ENCODE results near the gene MOBP. TPM values are rescaled to one million over a fixed set of nuclear protein-coding genes. Genes with fewer than 3 reads are reported as not detected.
A peak's percentile ranks its signal among the peaks of the same experiment; 100 is the strongest.

MOBP gene
- total and polyA plus RNA-seq, 9 of the 15 experiments (the other 6 are each of a cell fraction or from before 2014, with no cell fraction given): 0.09 to 0.33 (median 0.11) TPM; not detected in 4

GRCh38 chr3:39524107-39524506 lies 56.6 kb downstream of the MOBP start (continued):
- TF ChIP-seq, protein P1, sequence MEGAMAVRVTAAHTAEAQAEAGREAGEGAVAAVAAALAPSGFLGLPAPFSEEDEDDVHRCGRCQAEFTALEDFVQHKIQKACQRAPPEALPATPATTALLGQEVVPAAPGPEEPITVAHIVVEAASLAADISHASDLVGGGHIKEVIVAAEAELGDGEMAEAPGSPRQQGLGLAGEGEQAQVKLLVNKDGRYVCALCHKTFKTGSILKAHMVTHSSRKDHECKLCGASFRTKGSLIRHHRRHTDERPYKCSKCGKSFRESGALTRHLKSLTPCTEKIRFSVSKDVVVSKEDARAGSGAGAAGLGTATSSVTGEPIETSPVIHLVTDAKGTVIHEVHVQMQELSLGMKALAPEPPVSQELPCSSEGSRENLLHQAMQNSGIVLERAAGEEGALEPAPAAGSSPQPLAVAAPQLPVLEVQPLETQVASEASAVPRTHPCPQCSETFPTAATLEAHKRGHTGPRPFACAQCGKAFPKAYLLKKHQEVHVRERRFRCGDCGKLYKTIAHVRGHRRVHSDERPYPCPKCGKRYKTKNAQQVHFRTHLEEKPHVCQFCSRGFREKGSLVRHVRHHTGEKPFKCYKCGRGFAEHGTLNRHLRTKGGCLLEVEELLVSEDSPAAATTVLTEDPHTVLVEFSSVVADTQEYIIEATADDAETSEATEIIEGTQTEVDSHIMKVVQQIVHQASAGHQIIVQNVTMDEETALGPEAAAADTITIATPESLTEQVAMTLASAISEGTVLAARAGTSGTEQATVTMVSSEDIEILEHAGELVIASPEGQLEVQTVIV (CRISPR knock-in tag; IDR thresholded peaks at IDR 0.05; ENCODE audit: borderline replicate concordance): no peak
- TF ChIP-seq TRIM28 (IDR thresholded peaks at IDR 0.05) (peak; percentile 97), PHB (CRISPR knock-in tag; IDR thresholded peaks at IDR 0.05) (no peak), TRIM24 (IDR thresholded peaks at IDR 0.05) (peak in 1 of 2 experiments; percentile 52; a peak in 1 of 4 replicates), PKNOX1 (IDR thresholded peaks at IDR 0.05) (peak; percentile 15; the same call in 1 of the 2 replicates), CBX5 (IDR thresholded peaks at IDR 0.05; ENCODE audit: borderline replicate concordance, low read depth) (peak; percentile 94)
- TF ChIP-seq, protein P2, sequence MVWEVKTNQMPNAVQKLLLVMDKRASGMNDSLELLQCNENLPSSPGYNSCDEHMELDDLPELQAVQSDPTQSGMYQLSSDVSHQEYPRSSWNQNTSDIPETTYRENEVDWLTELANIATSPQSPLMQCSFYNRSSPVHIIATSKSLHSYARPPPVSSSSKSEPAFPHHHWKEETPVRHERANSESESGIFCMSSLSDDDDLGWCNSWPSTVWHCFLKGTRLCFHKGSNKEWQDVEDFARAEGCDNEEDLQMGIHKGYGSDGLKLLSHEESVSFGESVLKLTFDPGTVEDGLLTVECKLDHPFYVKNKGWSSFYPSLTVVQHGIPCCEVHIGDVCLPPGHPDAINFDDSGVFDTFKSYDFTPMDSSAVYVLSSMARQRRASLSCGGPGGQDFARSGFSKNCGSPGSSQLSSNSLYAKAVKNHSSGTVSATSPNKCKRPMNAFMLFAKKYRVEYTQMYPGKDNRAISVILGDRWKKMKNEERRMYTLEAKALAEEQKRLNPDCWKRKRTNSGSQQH (CRISPR knock-in tag; IDR thresholded peaks at IDR 0.05): no peak

Data from K562 (cell line).